GM12878 (cell line): ENCODE measurements around the gene PI4KA. TPM values are rescaled to one million over a fixed set of nuclear protein-coding genes. Genes with fewer than 3 reads are reported as not detected.

ENCODE experiments used
- ATAC-seq: fragments of 200-7000 bp; cut with Tn5 transposase; 3 replicates; pipeline ENCODE4 v1.9.1; 2020; ENCODE audit warnings: mild to moderate bottlenecking, moderate library complexity
- BruUV-seq: library from RNA; stranded (reverse); fragments of 400-500 nt; replicated peaks from 2 replicates; lab custom pipeline; 2021; lab: Mats Ljungman, UMichigan
- CTCF ChIA-PET: fragments of 300-600 bp; sonication (Branson Sonifier 250); formaldehyde crosslinking; extraction: SDS; loops from one replicate; lab custom pipeline; 2021; ENCODE audit warnings: inconsistent platforms; lab: Yijun Ruan, JAX
- POLR2A ChIA-PET: fragments of 350-600 bp; formaldehyde crosslinking; extraction: SDS; loops from one replicate; lab custom pipeline; 2021; ENCODE audit warnings: inconsistent platforms; lab: Charles Lee
- RAD21 ChIA-PET: fragments of 300-600 bp; sonication (Branson Sonifier 250); formaldehyde crosslinking; loops from one replicate; lab custom pipeline; 2023; ENCODE audit warnings: antibody characterized with exemption; ENCODE audit not compliant: unreplicated experiment; lab: Charles Lee
- SMC1A ChIA-PET: fragments of 300-600 bp; sonication (Branson Sonifier 250); formaldehyde crosslinking; loops from one replicate; lab custom pipeline; 2023; ENCODE audit not compliant: unreplicated experiment, uncharacterized antibody; lab: Charles Lee
- DNase-seq: peaks from one replicate; pipeline ENCODE4 v3.0.0-alpha.2; 2011; ENCODE audit warnings: low read depth, low spot score
- FAIRE-seq: peaks from 3 replicates; lab custom pipeline; 2011; peaks lifted over from hg19 to GRCh38; lab: Jason Lieb, UNC
- H2AFZ ChIP-seq: 2 replicates; pipeline ENCODE4 v1.6.0; 2011; ENCODE audit warnings: low read depth, low read length, control low read depth; ENCODE audit not compliant: control insufficient read depth
- H3K27ac ChIP-seq: 2 replicates; pipeline ENCODE4 v1.5.1; 2011; ENCODE audit warnings: control low read depth; ENCODE audit not compliant: control insufficient read depth, insufficient read depth
- H3K27me3 ChIP-seq, 2 experiments: replicated peaks in 1 of 2; 2 replicates each; pipeline versions ENCODE4 v1.6.0 to v1.6.1; 2011; ENCODE audit warnings: low read length in 1 of 2; ENCODE audit not compliant: control insufficient read depth in 2 of 2, insufficient read depth in 2 of 2
- H3K36me3 ChIP-seq, 2 experiments: 2 replicates each; pipeline ENCODE4 v1.5.1; 2011; ENCODE audit warnings: low read length in 1 of 2; ENCODE audit not compliant: control insufficient read depth in 2 of 2, insufficient read depth in 2 of 2
- H3K4me1 ChIP-seq: 2 replicates; pipeline ENCODE4 v1.6.1; 2011; ENCODE audit warnings: mild to moderate bottlenecking, low read length, moderate library complexity, mixed read lengths; ENCODE audit not compliant: control insufficient read depth, insufficient read depth
- H3K4me2 ChIP-seq: 2 replicates; pipeline ENCODE4 v1.6.0; 2011; ENCODE audit warnings: control low read depth; ENCODE audit not compliant: control insufficient read depth, insufficient read depth
- H3K4me3 ChIP-seq: fragments of 200-600 bp; sonication (generic); 2 replicates; pipeline ENCODE4 v1.5.1; 2016
- H3K79me2 ChIP-seq: 2 replicates; pipeline ENCODE4 v1.6.0; 2011; ENCODE audit warnings: low read length; ENCODE audit not compliant: control insufficient read depth, insufficient read depth
- H3K9ac ChIP-seq: 2 replicates; pipeline ENCODE4 v1.8.0; 2011; ENCODE audit warnings: low read length, control low read depth, mixed read lengths; ENCODE audit not compliant: control insufficient read depth, insufficient read depth
- H3K9me3 ChIP-seq: replicated peaks from 3 replicates; pipeline ENCODE4 v1.5.1; 2011; ENCODE audit warnings: mild to moderate bottlenecking, low read length; ENCODE audit not compliant: control insufficient read depth, insufficient read depth
- H4K20me1 ChIP-seq: 2 replicates; pipeline ENCODE4 v1.6.0; 2011; ENCODE audit not compliant: control insufficient read depth, insufficient read depth
- CBX5 ChIP-seq: sonication (generic); IDR thresholded peaks from 2 replicates; pipeline ENCODE4 v1.6.1; 2016; ENCODE audit warnings: low read depth, moderate library complexity, mild to moderate bottlenecking, inconsistent platforms
- CREB1 ChIP-seq: IDR thresholded peaks from 2 replicates; pipeline ENCODE4 v1.6.1; 2012; ENCODE audit warnings: low read depth, mild to moderate bottlenecking, inconsistent platforms
- EED ChIP-seq: sonication (generic); IDR thresholded peaks from 2 replicates; pipeline ENCODE4 v1.6.1; 2016; ENCODE audit warnings: antibody characterized with exemption, low read depth
- EGR1 ChIP-seq, 2 experiments: IDR thresholded peaks; 1 replicate in 1 of 2; 2 replicates in 1 of 2; pipeline ENCODE4 v1.6.1; 2011 to 2012; ENCODE audit warnings: low read depth in 2 of 2, low read length in 2 of 2, borderline replicate concordance in 1 of 2, mild to moderate bottlenecking in 1 of 2, moderate library complexity in 1 of 2
- KDM1A ChIP-seq: fragments of 200-600 bp; sonication (generic); IDR thresholded peaks from 2 replicates; pipeline ENCODE4 v1.6.1; 2016; ENCODE audit warnings: borderline replicate concordance
- SIX5 ChIP-seq: IDR thresholded peaks from 2 replicates; pipeline ENCODE4 v1.6.1; 2011; ENCODE audit warnings: mild to moderate bottlenecking, low read depth, low read length, moderate library complexity; ENCODE audit not compliant: severe bottlenecking
- SPI1 ChIP-seq: IDR thresholded peaks from 2 replicates; pipeline ENCODE4 v1.6.1; 2011; ENCODE audit warnings: low read depth, mild to moderate bottlenecking, low read length, moderate library complexity, borderline replicate concordance; ENCODE audit not compliant: insufficient read depth
- SREBF1 ChIP-seq: IDR thresholded peaks from 2 replicates; pipeline ENCODE4 v1.6.1; 2012; ENCODE audit warnings: mild to moderate bottlenecking, low read length
- TCF12 ChIP-seq: IDR thresholded peaks from 2 replicates; pipeline ENCODE4 v1.6.1; 2011; ENCODE audit warnings: low read depth, mild to moderate bottlenecking, low read length
- WGBS: methylation state at CpG from one replicate; pipeline ENCODE4 v1.1.6; 2016; ENCODE audit warnings: low lambda C conversion rate; ENCODE audit not compliant: insufficient replicate concordance, insufficient coverage; ENCODE audit errors: missing lambda C conversion rate; 5-methylcytosine and 5-hydroxymethylcytosine counted together
- in situ Hi-C: fragments of 300-500 bp; cut with MboI; formaldehyde crosslinking; loops from 9 replicates; pipeline ENCODE4 v1.14.3; 2018; ENCODE audit warnings: mixed read lengths
- intact Hi-C: fragments of 100-400 bp; cut with micrococcal nuclease; formaldehyde crosslinking; loops from one replicate; pipeline ENCODE4 v1.14.2; 2022; ENCODE audit not compliant: unreplicated experiment
- polyA plus RNA-seq, 11 experiments: library from polyadenylated mRNA; depleted of rRNA in 4 of 11; unstranded in 6 of 11; stranded (reverse) in 5 of 11; fragments of >200 nt; fragmentation: Nextera tagmentation in 4 of 11; fragmentation: Illumina TruSeq in 1 of 11; extraction: Ambion mirVana in 4 of 11; extraction: Trizol in 1 of 11; gene quantifications; 1 replicate in 1 of 11; 2 replicates in 10 of 11; pipeline versions ENCODE4 v1.2.1 to v1.2.3, GENCODE V29; 2011 to 2016; ENCODE audit warnings: inconsistent platforms in 2 of 11, missing spikeins in 2 of 11, low read depth in 1 of 11
- total RNA-seq, 4 experiments: library from RNA; depleted of rRNA in 3 of 4; stranded (reverse); fragments of >200 nt in 3 of 4; fragmentation: Illumina TruSeq in 1 of 4; extraction: Trizol in 1 of 4; gene quantifications; 2 replicates each; pipeline versions ENCODE4 v1.2.1 to v1.2.3, GENCODE V29; 2013 to 2021
- TF ChIP-seq, protein P1 (sequence below): fragments of 450-650 bp; IDR thresholded peaks from 2 replicates; pipeline ENCODE4 v1.6.1; 2014; ENCODE audit warnings: mild to moderate bottlenecking
- TF ChIP-seq, protein P2 (sequence below): IDR thresholded peaks from 2 replicates; pipeline ENCODE4 v1.6.1; 2011; ENCODE audit warnings: borderline replicate concordance, low read depth, mild to moderate bottlenecking, moderate library complexity, mixed read lengths, low read length; ENCODE audit not compliant: insufficient read depth; ENCODE audit errors: extremely low read length
- TF ChIP-seq, protein P3 (sequence below): IDR thresholded peaks from 2 replicates; pipeline ENCODE4 v1.6.1; 2011; ENCODE audit warnings: low read depth, low read length, improper control_type of control experiment, borderline replicate concordance

Gene PI4KA
- total and polyA plus RNA-seq, 10 of the 15 experiments (the other 5 are each of a cell fraction or from before 2014, with no cell fraction given): 4.2 to 78.4 (median 42.1) TPM

DNA sequence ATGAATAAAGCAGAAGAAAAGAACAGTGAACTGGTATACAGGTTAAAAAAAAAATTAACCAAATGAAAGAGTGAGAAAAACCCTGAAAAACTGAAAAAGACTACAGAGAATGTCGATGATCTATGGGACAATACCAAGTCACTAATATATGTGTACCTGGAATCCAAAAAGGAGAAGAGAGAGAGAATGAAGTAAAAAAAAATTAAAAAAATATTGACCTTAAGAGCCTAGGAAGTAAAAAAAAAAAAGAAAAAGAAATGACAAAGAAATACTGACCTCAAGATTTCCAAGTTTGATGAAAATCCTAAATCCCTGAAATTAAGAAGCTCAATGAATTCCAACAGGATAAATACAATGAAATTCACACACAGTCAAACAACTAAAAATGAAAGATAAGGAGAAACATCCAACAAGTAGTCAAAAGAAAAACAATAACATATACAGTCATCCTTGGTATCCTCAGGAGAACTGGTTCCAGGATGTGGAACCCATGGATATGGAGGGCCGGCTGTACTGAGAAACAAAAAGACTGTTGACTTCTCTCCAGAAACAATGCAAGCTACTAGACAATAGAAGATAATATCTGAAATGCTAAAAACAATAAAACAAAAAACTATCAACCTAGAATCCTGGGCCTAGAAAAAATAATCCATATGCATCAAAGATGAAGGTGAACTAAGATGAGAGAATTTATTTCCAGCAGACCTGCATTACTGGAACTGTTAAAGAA lies 118.2 kb downstream of the PI4KA start:
- H3K79me2 ChIP-seq: no peaks in the 10 kb centered on the region
- no peaks in the 10 kb centered on the region for H4K20me1 ChIP-seq
- no peak for ATAC-seq
- intact Hi-C loops (loop anchor here (5.0 kb wide), 1 partner anchor 133 kb away; no protein-coding TSS in a partner anchor), in situ Hi-C loops (no loop called here)
- ChIA-PET RAD21 (no interaction called here), POLR2A (no interaction called here), CTCF (interaction anchor here (0.8 to 3.0 kb wide), 6 partner anchors 9 to 176 kb away, joined by 3 to 16 read pairs (median 4); no protein-coding TSS in a partner anchor), SMC1A (interaction anchor here (0.6 to 2.1 kb wide), 3 partner anchors 11 to 33 kb away, joined by 3 to 5 read pairs (median 4); partner anchors contain the start of gene SERPIND1)
- no peaks in the 10 kb centered on the region; the same call in 2 of the 3 replicates for H3K9me3 ChIP-seq
- H2AFZ ChIP-seq: no peak overlapping the region
- peaks cover 3% of the 10 kb centered on the region; the same call in 1 of the 2 replicates for H3K4me1 ChIP-seq
- no peak overlapping the region for H3K27ac ChIP-seq
- peaks cover 4 to 9% of the 10 kb centered on the region in 2 experiments for H3K36me3 ChIP-seq
- BruUV-seq: no TSS peak
- no peak overlapping the region for H3K4me2 ChIP-seq
- no peak for FAIRE-seq
- no peak overlapping the region for H3K4me3 ChIP-seq
- no peak for TF ChIP-seq SIX5
- TF ChIP-seq CBX5: 0 out of 2 replicates have a peak, but pooled peaks have one; percentile 39
- H3K9ac ChIP-seq: no peak overlapping the region
- WGBS: 94% methylated on average over 2 of the region's 2 CpGs
- no peak for DNase-seq
- H3K27me3 ChIP-seq: no peaks in the 10 kb centered on the region

DNA sequence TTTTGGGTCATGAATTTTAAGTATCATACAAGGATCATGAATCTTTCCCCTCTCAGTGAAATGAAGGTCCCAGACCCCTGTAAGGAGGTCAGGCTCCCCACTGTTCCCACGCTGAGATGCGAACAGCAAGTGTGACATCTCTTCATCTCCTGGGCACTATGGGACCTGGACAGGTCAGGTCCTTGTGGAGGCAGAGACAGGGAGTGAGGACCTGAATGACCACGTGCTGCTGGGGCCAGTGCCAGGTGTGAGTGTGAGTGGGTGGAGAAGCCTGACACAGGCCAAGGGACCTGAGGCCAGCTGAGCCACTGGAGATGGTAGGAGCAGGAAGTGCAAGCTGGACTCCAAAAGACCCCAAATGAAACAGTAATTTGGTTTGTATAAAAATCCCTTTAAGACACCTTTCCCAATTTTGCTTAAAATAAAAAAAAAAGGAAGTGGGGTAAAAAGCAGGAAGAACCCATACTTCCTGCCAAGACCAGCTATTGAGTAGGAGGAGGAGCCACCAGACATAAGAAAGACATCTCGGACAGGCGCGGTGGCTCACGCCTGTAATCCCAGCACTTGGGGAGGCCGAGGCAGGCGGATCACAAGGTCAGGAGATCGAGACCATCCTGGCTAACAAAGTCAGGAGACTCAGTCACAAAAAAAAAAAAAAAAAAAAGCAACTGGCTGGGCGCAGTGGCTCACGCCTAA lies 120.1 kb downstream of the PI4KA start:
- intact Hi-C loops: no loop called here
- TF ChIP-seq SREBF1 (no peak), CREB1 (no peak), EED (no peak), KDM1A (no peak), TCF12 (no peak), EGR1 (IDR thresholded peaks at IDR 0.05; ENCODE audit: borderline replicate concordance in 1 of 2, low read depth in 2 of 2, low read length in 2 of 2) (no peak), SPI1 (no peak)
- TF ChIP-seq, protein P1, sequence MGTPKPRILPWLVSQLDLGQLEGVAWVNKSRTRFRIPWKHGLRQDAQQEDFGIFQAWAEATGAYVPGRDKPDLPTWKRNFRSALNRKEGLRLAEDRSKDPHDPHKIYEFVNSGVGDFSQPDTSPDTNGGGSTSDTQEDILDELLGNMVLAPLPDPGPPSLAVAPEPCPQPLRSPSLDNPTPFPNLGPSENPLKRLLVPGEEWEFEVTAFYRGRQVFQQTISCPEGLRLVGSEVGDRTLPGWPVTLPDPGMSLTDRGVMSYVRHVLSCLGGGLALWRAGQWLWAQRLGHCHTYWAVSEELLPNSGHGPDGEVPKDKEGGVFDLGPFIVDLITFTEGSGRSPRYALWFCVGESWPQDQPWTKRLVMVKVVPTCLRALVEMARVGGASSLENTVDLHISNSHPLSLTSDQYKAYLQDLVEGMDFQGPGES: no peak
- TF ChIP-seq, protein P2, sequence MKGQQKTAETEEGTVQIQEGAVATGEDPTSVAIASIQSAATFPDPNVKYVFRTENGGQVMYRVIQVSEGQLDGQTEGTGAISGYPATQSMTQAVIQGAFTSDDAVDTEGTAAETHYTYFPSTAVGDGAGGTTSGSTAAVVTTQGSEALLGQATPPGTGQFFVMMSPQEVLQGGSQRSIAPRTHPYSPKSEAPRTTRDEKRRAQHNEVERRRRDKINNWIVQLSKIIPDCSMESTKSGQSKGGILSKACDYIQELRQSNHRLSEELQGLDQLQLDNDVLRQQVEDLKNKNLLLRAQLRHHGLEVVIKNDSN: no peak
- TF ChIP-seq, protein P3, sequence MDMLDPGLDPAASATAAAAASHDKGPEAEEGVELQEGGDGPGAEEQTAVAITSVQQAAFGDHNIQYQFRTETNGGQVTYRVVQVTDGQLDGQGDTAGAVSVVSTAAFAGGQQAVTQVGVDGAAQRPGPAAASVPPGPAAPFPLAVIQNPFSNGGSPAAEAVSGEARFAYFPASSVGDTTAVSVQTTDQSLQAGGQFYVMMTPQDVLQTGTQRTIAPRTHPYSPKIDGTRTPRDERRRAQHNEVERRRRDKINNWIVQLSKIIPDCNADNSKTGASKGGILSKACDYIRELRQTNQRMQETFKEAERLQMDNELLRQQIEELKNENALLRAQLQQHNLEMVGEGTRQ: no peak

More for the DNA sequence above, 120.1 kb downstream of the PI4KA start:
- Histone ChIP-seq H3K27ac (no peak overlapping the region), H3K9ac (no peak overlapping the region), H3K4me2 (no peak overlapping the region), H3K27me3 (no peaks in the 10 kb centered on the region), H3K9me3 (no peaks in the 10 kb centered on the region; the same call in 2 of the 3 replicates), H3K4me3 (no peak overlapping the region), H3K4me1 (no peaks in the 10 kb centered on the region), H3K79me2 (no peaks in the 10 kb centered on the region), H2AFZ (no peak overlapping the region), H4K20me1 (no peaks in the 10 kb centered on the region), H3K36me3 (peaks cover 4% of the 10 kb centered on the region in 2 experiments)
- FAIRE-seq (no peak), DNase-seq (no peak), ATAC-seq (no peak)
- RAD21 ChIA-PET: no interaction called here
- CTCF ChIA-PET: interaction anchor here (0.6 kb wide), 1 partner anchor 254 kb away, joined by 3 read pairs; no protein-coding TSS in a partner anchor
- 98% methylated on average over 12 of the region's 12 CpGs for WGBS
- SMC1A ChIA-PET: no interaction called here
- POLR2A ChIA-PET: no interaction called here
- in situ Hi-C loops: no loop called here
- BruUV-seq: no TSS peak
